ENCODE measurements around the gene AHRR.

AHRR gene

GRCh38 chr5:443239-444151 is 122.0 kb downstream of the AHRR start:
- peak in 1 of 2 donors; percentile 20 for DNase-seq (ENCODE audit: low read depth in 2 of 2)

GRCh38 chr5:444226-444625 is 122.7 kb downstream of the AHRR start:
- no peak for DNase-seq (ENCODE audit: low read depth in 2 of 2)

GRCh38 chr5:445591-445990 is 124.1 kb downstream of the AHRR start:
- DNase-seq (ENCODE audit: low read depth in 2 of 2), result no peak

- no peak for DNase-seq (ENCODE audit: low read depth in 2 of 2)
Measured at GRCh38 chr5:446066-446882, 124.8 kb downstream of the AHRR start.

- DNase-seq (ENCODE audit: low read depth in 2 of 2), result no peak
Measured at GRCh38 chr5:446883-447263, 125.4 kb downstream of the AHRR start.

GRCh38 chr5:447501-447900 is 126.0 kb downstream of the AHRR start:
- no peak for DNase-seq (ENCODE audit: low read depth in 2 of 2)

- no peak for DNase-seq (ENCODE audit: low read depth in 2 of 2)
Measured at GRCh38 chr5:448061-448765, 126.7 kb downstream of the AHRR start.

GRCh38 chr5:448766-449090 is 127.2 kb downstream of the AHRR start:
- DNase-seq (ENCODE audit: low read depth in 2 of 2), result no peak

- DNase-seq (ENCODE audit: low read depth in 2 of 2), result no peak
Measured at GRCh38 chr5:449151-449550, 127.6 kb downstream of the AHRR start.

GRCh38 chr5:451587-452458 is 130.3 kb downstream of the AHRR start:
- no peak for DNase-seq (ENCODE audit: low read depth in 2 of 2)

GRCh38 chr5:452978-453710 is 131.6 kb downstream of the AHRR start:
- DNase-seq (ENCODE audit: low read depth in 2 of 2), result no peak

GRCh38 chr5:453725-454481 is 132.4 kb downstream of the AHRR start:
- no peak for DNase-seq (ENCODE audit: low read depth in 2 of 2)

GRCh38 chr5:454936-455335 is 133.4 kb downstream of the AHRR start:
- DNase-seq (ENCODE audit: low read depth in 2 of 2), result no peak

- DNase-seq (ENCODE audit: low read depth in 2 of 2), result no peak
Measured at GRCh38 chr5:455806-456205, 134.3 kb downstream of the AHRR start.

- no peak for DNase-seq (ENCODE audit: low read depth in 2 of 2)
Measured at GRCh38 chr5:456351-457194, 135.1 kb downstream of the AHRR start.

GRCh38 chr5:457195-457961 is 135.9 kb downstream of the AHRR start:
- no peak for DNase-seq (ENCODE audit: low read depth in 2 of 2)

GRCh38 chr5:458547-459353 is 137.2 kb downstream of the AHRR start:
- peak; percentile 46 to 51 for DNase-seq (ENCODE audit: low read depth in 2 of 2)

Data from stimulated activated CD8-positive, alpha-beta memory T cell treated with anti-CD3 and anti-CD28 coated beads, Interleukin-7, amount 100 ng/mL, for 4 hours (primary cell).